ENCODE measurements around the gene WIF1.

Gene WIF1

GRCh38 chr12:65121956-65122469, 908 bp upstream of the WIF1 start:
- no peak for DNase-seq

GRCh38 chr12:65119063-65119462, 2.0 kb downstream of the WIF1 start:
- no peak for DNase-seq

GRCh38 chr12:65113621-65114035, 7.5 kb downstream of the WIF1 start:
- no peak for DNase-seq

- DNase-seq, result no peak
These were observed 14.2 kb downstream of the WIF1 start for GRCh38 chr12:65106948-65107347.

GRCh38 chr12:65100140-65100539, 21.0 kb downstream of the WIF1 start:
- no peak for DNase-seq

GRCh38 chr12:65099182-65099581, 21.9 kb downstream of the WIF1 start:
- DNase-seq, result no peak

GRCh38 chr12:65098364-65098763, 22.7 kb downstream of the WIF1 start:
- no peak for DNase-seq

GRCh38 chr12:65094722-65095121, 26.4 kb downstream of the WIF1 start:
- DNase-seq, result no peak

- no peak for DNase-seq
These were observed 27.5 kb downstream of the WIF1 start for GRCh38 chr12:65093606-65094005.

- DNase-seq, result no peak
These were observed 30.6 kb downstream of the WIF1 start for GRCh38 chr12:65090461-65090860.

- no peak for DNase-seq
These were observed 34.9 kb downstream of the WIF1 start for GRCh38 chr12:65086236-65086635.

- DNase-seq, result no peak
These were observed 36.5 kb downstream of the WIF1 start for GRCh38 chr12:65084579-65084978.

- DNase-seq, result no peak
These were observed 37.5 kb downstream of the WIF1 start for GRCh38 chr12:65083581-65083980.

GRCh38 chr12:65082406-65082805, 38.7 kb downstream of the WIF1 start:
- DNase-seq, result no peak

- no peak for DNase-seq
These were observed 39.6 kb downstream of the WIF1 start for GRCh38 chr12:65081496-65081895.

GRCh38 chr12:65074932-65075331, 46.2 kb downstream of the WIF1 start:
- no peak for DNase-seq

GRCh38 chr12:65069336-65069735, 51.8 kb downstream of the WIF1 start:
- DNase-seq, result no peak

- DNase-seq, result no peak
These were observed 53.7 kb downstream of the WIF1 start for GRCh38 chr12:65067383-65067782.

- DNase-seq, result no peak
These were observed 65.2 kb downstream of the WIF1 start for GRCh38 chr12:65055859-65056258.

- no peak for DNase-seq
These were observed 69.9 kb downstream of the WIF1 start for GRCh38 chr12:65051218-65051617.

GRCh38 chr12:65045269-65045668, 75.8 kb downstream of the WIF1 start:
- no peak for DNase-seq

- no peak for DNase-seq
These were observed 81.8 kb downstream of the WIF1 start for GRCh38 chr12:65039301-65039700.

- DNase-seq, result no peak
These were observed 96.0 kb downstream of the WIF1 start for GRCh38 chr12:65025136-65025535.

GRCh38 chr12:65023485-65023884, 97.6 kb downstream of the WIF1 start:
- no peak for DNase-seq

GRCh38 chr12:65022960-65023359, 98.1 kb downstream of the WIF1 start:
- DNase-seq, result no peak

GRCh38 chr12:65022421-65022820, 98.7 kb downstream of the WIF1 start:
- DNase-seq, result no peak

All from NCI-H1048 (cell line).